ENCODE measurements around the gene ANXA5.

ANXA5 gene

GRCh38 chr4:121705521-121705920, 8.7 kb upstream of the ANXA5 start:
- no peak for DNase-seq (ENCODE audit: low read depth, low spot score)
- no peak overlapping the region for H3K4me3 ChIP-seq (ENCODE audit: low read depth, low read length)
- in situ Hi-C loops (cut with HindIII; ENCODE audit: low sequenced_read_pairs): no loop called here
- TF ChIP-seq CTCF (IDR thresholded peaks at IDR 0.05; ENCODE audit: low read depth, low read length): no peak

- TF ChIP-seq CTCF (IDR thresholded peaks at IDR 0.05; ENCODE audit: low read depth, low read length): no peak
- in situ Hi-C loops (cut with HindIII; ENCODE audit: low sequenced_read_pairs): no loop called here
- DNase-seq (ENCODE audit: low read depth, low spot score): no peak
- H3K4me3 ChIP-seq (ENCODE audit: low read depth, low read length): no peak overlapping the region
Observed at GRCh38 chr4:121702136-121702535, 5.4 kb upstream of the ANXA5 start.

GRCh38 chr4:121701263-121701662, 4.5 kb upstream of the ANXA5 start:
- DNase-seq (ENCODE audit: low read depth, low spot score): no peak
- TF ChIP-seq CTCF (IDR thresholded peaks at IDR 0.05; ENCODE audit: low read depth, low read length): no peak
- in situ Hi-C loops (cut with HindIII; ENCODE audit: low sequenced_read_pairs): no loop called here
- H3K4me3 ChIP-seq (ENCODE audit: low read depth, low read length): no peak overlapping the region

- no peak overlapping the region for H3K4me3 ChIP-seq (ENCODE audit: low read depth, low read length)
- DNase-seq (ENCODE audit: low read depth, low spot score): no peak
- no peak for TF ChIP-seq CTCF (IDR thresholded peaks at IDR 0.05; ENCODE audit: low read depth, low read length)
- in situ Hi-C loops (cut with HindIII; ENCODE audit: low sequenced_read_pairs): no loop called here
Observed at GRCh38 chr4:121698236-121698671, 1.5 kb upstream of the ANXA5 start.

- TF ChIP-seq CTCF (IDR thresholded peaks at IDR 0.05; ENCODE audit: low read depth, low read length): no peak
- no peak for DNase-seq (ENCODE audit: low read depth, low spot score)
- in situ Hi-C loops (cut with HindIII; ENCODE audit: low sequenced_read_pairs): no loop called here
- peak overlapping the region; percentile 86 for H3K4me3 ChIP-seq (ENCODE audit: low read depth, low read length)
Observed at GRCh38 chr4:121697564-121697963, 784 bp upstream of the ANXA5 start.

- peak; percentile 71 for DNase-seq (ENCODE audit: low read depth, low spot score)
- in situ Hi-C loops (cut with HindIII; ENCODE audit: low sequenced_read_pairs): no loop called here
- H3K4me3 ChIP-seq (ENCODE audit: low read depth, low read length): peak overlapping the region; percentile 86
- peak; percentile 13 for TF ChIP-seq CTCF (IDR thresholded peaks at IDR 0.05; ENCODE audit: low read depth, low read length)
Observed at GRCh38 chr4:121696170-121696580, 605 bp downstream of the ANXA5 start.

GRCh38 chr4:121693886-121694285, 2.9 kb downstream of the ANXA5 start:
- in situ Hi-C loops (cut with HindIII; ENCODE audit: low sequenced_read_pairs): no loop called here
- TF ChIP-seq CTCF (IDR thresholded peaks at IDR 0.05; ENCODE audit: low read depth, low read length): no peak
- DNase-seq (ENCODE audit: low read depth, low spot score): no peak
- peak overlapping the region; percentile 20 for H3K4me3 ChIP-seq (ENCODE audit: low read depth, low read length)
